ENCODE results near the gene COL23A1. TPM values are rescaled to one million over a fixed set of nuclear protein-coding genes. Genes with fewer than 3 reads are reported as not detected.
A peak's percentile ranks its signal among the peaks of the same experiment; 100 is the strongest.

The COL23A1 gene
- total RNA-seq, 2 donors from 2014 or later = 0.44 to 0.86 TPM

- Mint-ChIP-seq H3K36me3 (ENCODE audit: insufficient read depth in 2 of 2) (no peaks in the 10 kb centered on the region), H3K27me3 (ENCODE audit: low read depth) (peaks cover 18% of the 10 kb centered on the region), H3K4me1 (ENCODE audit: low read depth) (peaks cover 15% of the 10 kb centered on the region), H3K27ac (no peak overlapping the region), H3K9me3 (peaks cover 0 to 2% of the 10 kb centered on the region in 2 donors), H3K4me3 (no peak overlapping the region)
- ATAC-seq (replicated peaks in 1 of 2) (no peak), DNase-seq (no peak)
These were observed 396.9 kb downstream of the COL23A1 start for GRCh38 chr5:178193251-178193809.

GRCh38 chr5:178192787-178193186 lies 397.4 kb downstream of the COL23A1 start:
- H3K27ac Mint-ChIP-seq = no peak overlapping the region
- DNase-seq = no peak
- no peak overlapping the region for H3K4me3 Mint-ChIP-seq
- H3K36me3 Mint-ChIP-seq (ENCODE audit: insufficient read depth in 2 of 2) = no peaks in the 10 kb centered on the region
- H3K9me3 Mint-ChIP-seq = no peaks in the 10 kb centered on the region
- peaks cover 15% of the 10 kb centered on the region for H3K4me1 Mint-ChIP-seq (ENCODE audit: low read depth)
- ATAC-seq (replicated peaks in 1 of 2) = no peak
- peaks cover 18% of the 10 kb centered on the region for H3K27me3 Mint-ChIP-seq (ENCODE audit: low read depth)

- Mint-ChIP-seq H3K36me3 (ENCODE audit: insufficient read depth in 2 of 2) (no peaks in the 10 kb centered on the region), H3K27ac (no peak overlapping the region), H3K4me3 (no peak overlapping the region), H3K4me1 (ENCODE audit: low read depth) (peaks cover 15% of the 10 kb centered on the region), H3K9me3 (no peaks in the 10 kb centered on the region), H3K27me3 (ENCODE audit: low read depth) (peaks cover 18% of the 10 kb centered on the region)
- peak in 1 of 2 donors; percentile 53 for ATAC-seq (replicated peaks in 1 of 2)
- no peak for DNase-seq
These were observed 397.9 kb downstream of the COL23A1 start for GRCh38 chr5:178192244-178192643.

- DNase-seq = no peak
- no peak overlapping the region for H3K27ac Mint-ChIP-seq
- peaks cover 18% of the 10 kb centered on the region for H3K27me3 Mint-ChIP-seq (ENCODE audit: low read depth)
- H3K4me1 Mint-ChIP-seq (ENCODE audit: low read depth) = peaks cover 15% of the 10 kb centered on the region
- H3K4me3 Mint-ChIP-seq = no peak overlapping the region
- no peaks in the 10 kb centered on the region for H3K36me3 Mint-ChIP-seq (ENCODE audit: insufficient read depth in 2 of 2)
- ATAC-seq (replicated peaks in 1 of 2) = no peak
- no peaks in the 10 kb centered on the region for H3K9me3 Mint-ChIP-seq
These were observed 398.5 kb downstream of the COL23A1 start for GRCh38 chr5:178191661-178192060.

GRCh38 chr5:178189433-178189832 lies 400.8 kb downstream of the COL23A1 start:
- no peak for DNase-seq
- no peaks in the 10 kb centered on the region for H3K36me3 Mint-ChIP-seq (ENCODE audit: insufficient read depth in 2 of 2)
- no peak overlapping the region for H3K4me3 Mint-ChIP-seq
- no peaks in the 10 kb centered on the region for H3K9me3 Mint-ChIP-seq
- H3K4me1 Mint-ChIP-seq (ENCODE audit: low read depth) = peaks cover 15% of the 10 kb centered on the region
- no peak for ATAC-seq (replicated peaks in 1 of 2)
- no peak overlapping the region for H3K27ac Mint-ChIP-seq
- H3K27me3 Mint-ChIP-seq (ENCODE audit: low read depth) = peaks cover 11% of the 10 kb centered on the region

Other genes starting within 250 kb of the COL23A1 start
- 10 to 100 TPM; 34.0 to 35.2 TPM for gene CLK4, start 36.7 kb upstream of the COL23A1 start, total RNA-seq
- 10 to 100 TPM; 12.2 to 16.0 TPM for gene ZNF354A, start 140.3 kb upstream of the COL23A1 start, total RNA-seq